ENCODE results near the gene RTN4R. TPM values are rescaled to one million over a fixed set of nuclear protein-coding genes. Genes with fewer than 3 reads are reported as not detected.
"Not testable (repeated sequence)": the region's sequence is repeated elsewhere in the genome, so short reads cannot be mapped to it uniquely, and the experiment has no call there.

The RTN4R gene
- total and polyA plus RNA-seq, 2 of the 13 experiments (the other 11 are each of a cell fraction or from before 2014, with no cell fraction given) = 0.22 to 0.77 TPM

DNA sequence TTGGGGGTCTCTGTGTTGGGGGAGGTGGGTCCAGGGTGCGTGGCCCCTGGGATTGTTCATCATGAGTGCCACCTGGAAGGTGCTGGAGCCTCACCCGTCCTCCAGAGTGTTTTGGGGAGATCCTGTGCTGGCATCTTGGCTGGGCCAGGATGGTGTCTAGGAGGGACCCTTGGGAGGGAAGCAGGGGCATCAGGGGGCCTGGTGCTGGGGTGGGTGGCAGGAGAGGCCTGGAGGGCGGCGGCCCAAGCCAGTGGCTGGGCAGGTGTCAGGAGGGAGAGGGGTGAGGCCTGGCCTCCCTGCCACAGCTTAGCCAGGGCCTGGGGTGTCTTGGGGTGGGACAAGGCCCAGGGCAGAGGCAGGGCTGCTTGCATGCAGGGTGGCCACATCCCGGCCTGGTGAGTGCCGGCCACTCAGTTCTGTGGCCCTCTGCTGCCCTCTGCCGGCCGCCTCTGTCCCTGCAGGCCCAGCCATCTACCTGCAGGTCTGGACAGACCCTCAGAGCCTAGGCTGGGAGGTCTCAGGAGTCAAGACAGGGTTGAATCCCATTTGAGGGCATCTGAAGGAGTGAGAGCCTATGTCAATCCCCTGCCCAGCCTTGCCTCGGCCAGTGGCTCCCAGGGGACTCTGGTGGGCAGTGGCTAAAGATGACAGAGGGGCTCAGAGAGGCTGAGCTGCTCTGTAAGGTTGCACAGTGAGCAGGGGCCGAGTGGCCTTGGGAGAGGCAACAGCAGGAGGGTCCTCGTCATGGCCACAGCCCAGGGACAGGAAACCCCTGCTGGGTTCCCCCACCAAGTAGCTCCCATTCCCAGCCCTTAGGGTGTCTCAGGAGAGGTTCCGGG lies 17.6 kb upstream of the RTN4R start:
- POLR2A ChIA-PET; H3K27ac ChIP-seq (ENCODE audit: extremely low read length, insufficient read depth, low read length); H3K79me2 ChIP-seq (ENCODE audit: insufficient read depth, low read length); H3K36me3 ChIP-seq (replicated peaks in 1 of 2; ENCODE audit: control insufficient read depth in 1 of 2, insufficient read depth in 2 of 2, low read length in 2 of 2); H2AFZ ChIP-seq (ENCODE audit: low read length); H3K9me3 ChIP-seq (ENCODE audit: low read length); H3K9ac ChIP-seq (ENCODE audit: insufficient read depth, low read depth, low read length); intact Hi-C loops (cut with micrococcal nuclease; ENCODE audit: unreplicated experiment); BruUV-seq (replicated peaks); H3K4me1 ChIP-seq (ENCODE audit: insufficient read depth, low read length); H3K4me2 ChIP-seq (ENCODE audit: low read depth, low read length); H4K20me1 ChIP-seq (ENCODE audit: insufficient read depth, low read length); H3K4me3 ChIP-seq (replicated peaks in 1 of 3; ENCODE audit: insufficient read depth in 1 of 3, low read depth in 2 of 3, low read length in 3 of 3): not testable (repeated sequence)
- CTCF ChIA-PET (ENCODE audit: low intra/inter-chr PET ratio, low total read pairs) = interaction anchor here (1.1 to 2.8 kb wide), 2 partner anchors 27 to 128 kb away, joined by 6 to 28 read pairs; no protein-coding TSS in a partner anchor
- WGBS (ENCODE audit: low lambda C conversion rate) = 7% methylated on average over 3 of the region's 12 CpGs
- TF ChIP-seq ZNF768 (CRISPR knock-in tag; IDR thresholded peaks at IDR 0.05) = peak; percentile 86
- TF ChIP-seq, protein P1, sequence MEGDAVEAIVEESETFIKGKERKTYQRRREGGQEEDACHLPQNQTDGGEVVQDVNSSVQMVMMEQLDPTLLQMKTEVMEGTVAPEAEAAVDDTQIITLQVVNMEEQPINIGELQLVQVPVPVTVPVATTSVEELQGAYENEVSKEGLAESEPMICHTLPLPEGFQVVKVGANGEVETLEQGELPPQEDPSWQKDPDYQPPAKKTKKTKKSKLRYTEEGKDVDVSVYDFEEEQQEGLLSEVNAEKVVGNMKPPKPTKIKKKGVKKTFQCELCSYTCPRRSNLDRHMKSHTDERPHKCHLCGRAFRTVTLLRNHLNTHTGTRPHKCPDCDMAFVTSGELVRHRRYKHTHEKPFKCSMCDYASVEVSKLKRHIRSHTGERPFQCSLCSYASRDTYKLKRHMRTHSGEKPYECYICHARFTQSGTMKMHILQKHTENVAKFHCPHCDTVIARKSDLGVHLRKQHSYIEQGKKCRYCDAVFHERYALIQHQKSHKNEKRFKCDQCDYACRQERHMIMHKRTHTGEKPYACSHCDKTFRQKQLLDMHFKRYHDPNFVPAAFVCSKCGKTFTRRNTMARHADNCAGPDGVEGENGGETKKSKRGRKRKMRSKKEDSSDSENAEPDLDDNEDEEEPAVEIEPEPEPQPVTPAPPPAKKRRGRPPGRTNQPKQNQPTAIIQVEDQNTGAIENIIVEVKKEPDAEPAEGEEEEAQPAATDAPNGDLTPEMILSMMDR (CRISPR knock-in tag; IDR thresholded peaks at IDR 0.05) = peak; percentile 60
- TF ChIP-seq STAG1 (CRISPR knock-in tag; IDR thresholded peaks at IDR 0.05) = peak; percentile 75
- peak; percentile 40; the same call in 1 of the 2 replicates for TF ChIP-seq SMC3 (IDR thresholded peaks at IDR 0.05; ENCODE audit: low read length)
- FAIRE-seq (peak; percentile 60), ATAC-seq (peak; percentile 77), DNase-seq (ENCODE audit: low spot score) (peak; percentile 16)
- in situ Hi-C loops (cut with HindIII; ENCODE audit: extremely low pct_ligation_motif_present, low pct_unique_long_range_greater_than_20kb) = loop anchor here (25.0 kb wide), 1 partner anchor 1323 kb away; no protein-coding TSS in a partner anchor
- peaks cover 13 to 43% of the 10 kb centered on the region in 2 experiments; a peak in 4 of 5 replicates for H3K27me3 ChIP-seq (ENCODE audit: control insufficient read depth in 1 of 2, insufficient read depth in 2 of 2, low read length in 2 of 2)

All from HepG2 (cell line).